Muscle layer of colon (tissue), 2 donors: ENCODE measurements around the gene FERMT2.

Experiments used
- H3K27ac ChIP-seq: one replicate; pipeline ENCODE4 v1.7.0; 2013; ENCODE audit warnings: low read depth, mild to moderate bottlenecking, low read length, moderate library complexity
- H3K27me3 ChIP-seq, 2 donors: one replicate each; pipeline ENCODE4 v1.7.0; 2013; ENCODE audit warnings: low read length in 2 of 2, mild to moderate bottlenecking in 2 of 2; ENCODE audit not compliant: insufficient read depth in 2 of 2, control insufficient read depth in 1 of 2
- H3K36me3 ChIP-seq: one replicate; pipeline ENCODE4 v1.7.0; 2013; ENCODE audit warnings: mild to moderate bottlenecking, low read length; ENCODE audit not compliant: insufficient read depth
- H3K4me1 ChIP-seq: one replicate; pipeline ENCODE4 v1.7.0; 2013; ENCODE audit warnings: mild to moderate bottlenecking, low read length; ENCODE audit not compliant: insufficient read depth
- H3K4me3 ChIP-seq, 2 donors: one replicate each; pipeline ENCODE4 v1.7.0; 2013; ENCODE audit warnings: low read length in 2 of 2, low read depth in 1 of 2, mild to moderate bottlenecking in 1 of 2, moderate library complexity in 1 of 2
- H3K9ac ChIP-seq: one replicate; pipeline ENCODE4 v1.7.0; 2013; ENCODE audit warnings: low read length
- H3K9me3 ChIP-seq: one replicate; pipeline ENCODE4 v1.7.0; 2013; ENCODE audit warnings: mild to moderate bottlenecking, low read length
- donor health status: abdominal sarcoma.
- donor health status: Adenocarcinoma of cecum.

Gene FERMT2

DNA sequence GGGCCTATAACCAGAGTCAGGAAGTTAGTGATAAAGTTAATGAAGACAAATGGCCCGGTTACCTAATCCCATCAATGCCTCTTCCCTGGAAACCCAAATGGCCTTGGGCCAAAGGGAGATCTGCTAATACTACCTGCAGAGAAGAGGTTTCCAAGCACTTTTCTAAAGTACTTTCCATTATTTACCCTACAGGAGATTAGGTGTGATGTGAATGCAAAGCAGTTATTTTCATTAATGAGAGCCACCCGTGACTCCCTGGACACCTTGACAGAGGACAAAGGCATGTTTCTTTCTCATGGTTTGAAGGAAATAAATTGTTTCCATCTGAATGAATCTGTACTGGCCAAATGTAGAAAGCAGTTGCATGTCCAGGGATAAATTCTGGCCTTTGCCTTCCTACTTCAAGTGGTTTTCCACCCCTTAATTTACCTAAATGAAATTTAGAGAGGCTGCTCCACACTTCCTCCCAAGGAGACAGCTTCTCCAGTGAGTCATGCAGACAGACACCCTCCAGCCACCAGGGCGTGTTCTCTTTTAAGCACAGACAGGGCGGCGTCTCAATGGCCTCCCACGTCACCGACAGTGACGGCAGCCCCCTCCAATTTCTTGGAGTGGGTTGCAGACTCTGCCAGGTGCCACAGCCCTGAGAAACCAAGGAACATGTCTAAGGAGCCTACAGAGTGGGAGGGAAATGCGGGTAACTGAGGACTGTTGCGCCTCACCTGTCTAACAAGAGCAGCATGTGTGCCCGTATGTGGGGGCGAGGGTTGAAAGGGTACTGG is 115.5 kb downstream of the FERMT2 start:
- Histone ChIP-seq H3K27me3 (no peaks in the 10 kb centered on the region), H3K9ac (no peak overlapping the region), H3K9me3 (no peaks in the 10 kb centered on the region), H3K4me1 (no peaks in the 10 kb centered on the region), H3K27ac (no peak overlapping the region), H3K36me3 (no peaks in the 10 kb centered on the region), H3K4me3 (no peak overlapping the region)

DNA sequence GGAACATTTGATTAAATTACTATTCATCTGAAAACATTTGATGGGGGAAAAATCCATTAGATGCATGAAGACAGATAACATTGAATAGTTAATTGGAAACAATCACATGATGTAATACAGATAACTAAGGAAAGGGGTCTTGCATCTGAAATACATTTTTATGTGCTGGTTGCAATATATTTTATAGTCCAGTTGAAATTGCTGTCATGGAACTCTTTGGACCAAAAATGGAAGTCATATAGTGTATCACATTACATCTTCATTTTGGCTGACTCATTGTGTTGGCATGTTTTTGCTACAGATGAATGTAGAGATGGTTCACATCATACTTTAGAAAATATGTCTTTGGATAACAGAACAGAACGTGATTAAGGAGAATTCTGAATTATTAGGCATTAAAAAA is 116.4 kb downstream of the FERMT2 start:
- Histone ChIP-seq H3K4me3 (no peak overlapping the region), H3K36me3 (no peaks in the 10 kb centered on the region), H3K9me3 (no peaks in the 10 kb centered on the region), H3K27me3 (no peaks in the 10 kb centered on the region), H3K4me1 (no peaks in the 10 kb centered on the region), H3K9ac (no peak overlapping the region), H3K27ac (no peak overlapping the region)

- Histone ChIP-seq H3K4me3 (no peak overlapping the region), H3K27ac (no peak overlapping the region), H3K9ac (no peak overlapping the region), H3K36me3 (no peaks in the 10 kb centered on the region), H3K27me3 (no peaks in the 10 kb centered on the region), H3K9me3 (no peaks in the 10 kb centered on the region), H3K4me1 (no peaks in the 10 kb centered on the region)
Observed at GRCh38 chr14:52833891-52834290, 117.0 kb downstream of the FERMT2 start.

- Histone ChIP-seq H3K36me3 (no peaks in the 10 kb centered on the region), H3K9me3 (no peaks in the 10 kb centered on the region), H3K9ac (no peak overlapping the region), H3K4me3 (no peak overlapping the region), H3K27me3 (no peaks in the 10 kb centered on the region), H3K27ac (no peak overlapping the region), H3K4me1 (no peaks in the 10 kb centered on the region)
Observed at GRCh38 chr14:52829527-52830185, 121.2 kb downstream of the FERMT2 start.

DNA sequence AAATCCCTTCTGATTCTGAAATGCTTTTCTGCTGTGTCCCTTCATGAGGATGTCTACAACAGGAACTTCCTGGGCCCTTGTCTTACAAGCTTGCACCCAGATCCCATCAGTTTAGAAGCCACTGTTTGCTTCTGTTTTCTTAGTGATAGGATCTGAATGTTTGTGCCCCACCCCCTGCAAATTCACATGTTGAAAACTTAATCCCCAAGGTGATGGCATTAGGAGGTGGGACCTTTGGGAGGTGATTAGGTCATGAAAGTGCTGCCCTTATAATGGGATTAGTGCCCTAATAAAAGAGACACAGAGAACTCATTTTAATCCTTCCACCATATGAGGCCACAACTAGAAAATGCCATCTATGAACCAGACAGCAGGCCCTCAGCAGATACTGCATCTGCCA is 123.4 kb downstream of the FERMT2 start:
- no peaks in the 10 kb centered on the region for H3K9me3 ChIP-seq
- no peaks in the 10 kb centered on the region for H3K4me1 ChIP-seq
- H3K36me3 ChIP-seq, result no peaks in the 10 kb centered on the region

DNA sequence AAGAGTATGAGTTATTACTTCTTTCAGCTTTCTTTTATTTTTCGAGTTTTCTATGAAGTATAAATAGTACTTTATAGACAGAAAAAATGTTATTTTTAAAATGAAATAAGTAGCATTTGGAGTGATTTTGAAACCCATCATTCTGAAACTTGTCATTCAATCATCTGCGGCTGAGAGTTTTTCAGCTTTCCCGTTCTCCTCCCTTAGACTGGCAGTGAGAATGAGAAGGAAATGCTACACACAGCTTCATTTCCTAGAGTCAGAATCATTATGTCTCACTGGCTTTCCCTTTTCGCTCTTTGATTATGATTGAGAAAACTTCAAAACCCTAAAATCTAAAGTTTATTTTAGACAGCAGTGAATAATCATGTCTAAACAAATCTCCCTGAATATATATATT is 125.8 kb downstream of the FERMT2 start:
- no peaks in the 10 kb centered on the region for H3K36me3 ChIP-seq
- H3K27me3 ChIP-seq, result no peaks in the 10 kb centered on the region
- no peaks in the 10 kb centered on the region for H3K4me1 ChIP-seq
- H3K27ac ChIP-seq, result no peak overlapping the region
- no peak overlapping the region for H3K9ac ChIP-seq
- no peaks in the 10 kb centered on the region for H3K9me3 ChIP-seq
- H3K4me3 ChIP-seq, result no peak overlapping the region

More for the DNA sequence above, 123.4 kb downstream of the FERMT2 start:
- Histone ChIP-seq H3K27ac (no peak overlapping the region), H3K9ac (no peak overlapping the region), H3K4me3 (no peak overlapping the region), H3K27me3 (no peaks in the 10 kb centered on the region)

DNA sequence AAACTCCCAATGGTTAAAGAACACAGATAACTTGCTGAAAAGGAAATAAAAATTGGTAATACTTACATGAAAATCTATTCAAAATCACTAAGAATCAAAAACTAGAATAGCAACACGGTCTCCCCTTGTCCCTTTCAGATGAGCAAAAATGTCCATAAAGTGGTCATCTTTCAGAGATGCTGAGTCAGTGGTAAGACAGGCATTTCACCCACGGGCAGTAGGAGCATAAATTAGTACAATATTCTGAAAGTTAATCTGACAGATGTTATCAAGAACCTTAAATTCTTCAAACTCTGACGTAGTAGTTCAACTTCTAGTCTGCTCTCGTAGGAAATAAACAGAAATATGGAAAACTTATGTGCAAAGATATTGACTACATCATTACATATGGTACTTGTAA is 126.4 kb downstream of the FERMT2 start:
- H3K9ac ChIP-seq, result no peak overlapping the region

DNA sequence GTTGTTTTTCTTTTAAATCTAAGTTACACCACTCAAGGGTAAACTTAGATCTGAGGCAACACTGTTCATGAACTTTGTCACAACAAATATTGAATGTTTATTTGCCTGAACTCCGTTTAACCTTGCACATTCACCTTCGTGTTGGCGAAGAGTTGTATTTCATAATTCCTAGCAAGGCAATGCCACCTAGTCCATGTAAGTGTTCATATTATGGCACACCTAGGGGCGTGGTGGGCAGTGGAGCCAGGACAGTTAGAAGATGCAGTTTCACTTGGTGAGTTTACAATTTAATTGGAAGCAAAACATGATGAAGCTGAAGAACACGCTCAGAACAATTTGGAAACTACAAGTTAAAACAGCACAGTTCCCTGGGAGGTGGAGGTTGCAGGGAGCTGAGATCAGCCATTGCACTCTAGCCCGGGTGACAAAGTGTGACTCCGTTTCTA is 129.0 kb downstream of the FERMT2 start:
- Histone ChIP-seq H3K9ac (no peak overlapping the region), H3K4me1 (no peaks in the 10 kb centered on the region), H3K27me3 (no peaks in the 10 kb centered on the region), H3K9me3 (no peaks in the 10 kb centered on the region), H3K4me3 (no peak overlapping the region), H3K27ac (no peak overlapping the region), H3K36me3 (no peaks in the 10 kb centered on the region)

More for the DNA sequence above, 126.4 kb downstream of the FERMT2 start:
- Histone ChIP-seq H3K27me3 (no peaks in the 10 kb centered on the region), H3K27ac (no peak overlapping the region), H3K4me3 (no peak overlapping the region), H3K9me3 (no peaks in the 10 kb centered on the region), H3K4me1 (no peaks in the 10 kb centered on the region), H3K36me3 (no peaks in the 10 kb centered on the region)

- Histone ChIP-seq H3K36me3 (no peaks in the 10 kb centered on the region), H3K27me3 (no peaks in the 10 kb centered on the region), H3K4me1 (no peaks in the 10 kb centered on the region), H3K27ac (no peak overlapping the region), H3K9me3 (no peaks in the 10 kb centered on the region), H3K9ac (no peak overlapping the region), H3K4me3 (no peak overlapping the region)
Observed at GRCh38 chr14:52808101-52808500, 142.7 kb downstream of the FERMT2 start.
